NB4 (cell line): Measurements from ENCODE around the gene TPM4.

Source experiments
- DNase-seq: peaks from one replicate; pipeline ENCODE4 v3.0.0; 2010; ENCODE audit warnings: low read depth
- H3K4me3 ChIP-seq: one replicate; pipeline ENCODE4 v1.5.1; 2011; ENCODE audit warnings: mild to moderate bottlenecking, low read depth, low read length, moderate library complexity
- MYC ChIP-seq: IDR thresholded peaks from 2 replicates; pipeline ENCODE4 v1.6.1; 2011; ENCODE audit warnings: low read depth, low read length
- POLR2A ChIP-seq: IDR thresholded peaks from 2 replicates; pipeline ENCODE4 v1.6.1; 2011; ENCODE audit warnings: mild to moderate bottlenecking; ENCODE audit not compliant: insufficient read length; ENCODE audit errors: extremely low read depth
- TF ChIP-seq, protein P1 (sequence below): IDR thresholded peaks from 2 replicates; pipeline ENCODE4 v1.6.1; 2011; ENCODE audit warnings: low read depth, low read length
- TF ChIP-seq, protein P2 (sequence below): IDR thresholded peaks from one replicate; pipeline ENCODE4 v1.5.1; 2012; ENCODE audit warnings: low read depth, low read length

TPM4 gene

GRCh38 chr19:16125737-16126495 lies 49.6 kb downstream of the TPM4 start:
- H3K4me3 ChIP-seq = no peak overlapping the region
- TF ChIP-seq MYC (no peak), POLR2A (no peak)
- TF ChIP-seq, protein P1, sequence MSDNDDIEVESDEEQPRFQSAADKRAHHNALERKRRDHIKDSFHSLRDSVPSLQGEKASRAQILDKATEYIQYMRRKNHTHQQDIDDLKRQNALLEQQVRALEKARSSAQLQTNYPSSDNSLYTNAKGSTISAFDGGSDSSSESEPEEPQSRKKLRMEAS = no peak
- TF ChIP-seq, protein P2, sequence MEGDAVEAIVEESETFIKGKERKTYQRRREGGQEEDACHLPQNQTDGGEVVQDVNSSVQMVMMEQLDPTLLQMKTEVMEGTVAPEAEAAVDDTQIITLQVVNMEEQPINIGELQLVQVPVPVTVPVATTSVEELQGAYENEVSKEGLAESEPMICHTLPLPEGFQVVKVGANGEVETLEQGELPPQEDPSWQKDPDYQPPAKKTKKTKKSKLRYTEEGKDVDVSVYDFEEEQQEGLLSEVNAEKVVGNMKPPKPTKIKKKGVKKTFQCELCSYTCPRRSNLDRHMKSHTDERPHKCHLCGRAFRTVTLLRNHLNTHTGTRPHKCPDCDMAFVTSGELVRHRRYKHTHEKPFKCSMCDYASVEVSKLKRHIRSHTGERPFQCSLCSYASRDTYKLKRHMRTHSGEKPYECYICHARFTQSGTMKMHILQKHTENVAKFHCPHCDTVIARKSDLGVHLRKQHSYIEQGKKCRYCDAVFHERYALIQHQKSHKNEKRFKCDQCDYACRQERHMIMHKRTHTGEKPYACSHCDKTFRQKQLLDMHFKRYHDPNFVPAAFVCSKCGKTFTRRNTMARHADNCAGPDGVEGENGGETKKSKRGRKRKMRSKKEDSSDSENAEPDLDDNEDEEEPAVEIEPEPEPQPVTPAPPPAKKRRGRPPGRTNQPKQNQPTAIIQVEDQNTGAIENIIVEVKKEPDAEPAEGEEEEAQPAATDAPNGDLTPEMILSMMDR = no peak
- no peak for DNase-seq

DNA sequence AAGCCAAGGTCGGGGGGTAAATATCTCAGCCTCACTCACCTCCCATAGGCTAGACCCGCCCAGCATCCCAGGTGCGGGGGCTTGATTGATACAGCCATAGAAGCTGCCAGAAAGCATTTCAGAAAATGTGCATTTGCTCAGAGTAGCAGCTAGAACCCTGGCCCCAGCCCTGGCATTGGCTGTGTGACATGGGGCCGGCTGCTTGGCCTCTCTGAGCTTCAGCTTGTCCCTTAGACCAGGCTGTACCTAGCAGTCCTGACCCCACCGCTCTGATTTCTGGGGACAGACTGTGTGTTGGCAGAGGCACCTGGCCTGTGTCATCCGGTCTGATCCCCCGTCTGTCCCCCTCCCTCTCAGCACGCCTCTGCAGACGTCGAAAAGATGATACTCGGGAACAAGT lies 50.8 kb downstream of the TPM4 start:
- H3K4me3 ChIP-seq = no peak overlapping the region
- no peak for TF ChIP-seq POLR2A
- TF ChIP-seq, protein P1 = no peak
- TF ChIP-seq, protein P2 = no peak
- TF ChIP-seq MYC = no peak
- DNase-seq = no peak

GRCh38 chr19:16127776-16128371 lies 51.6 kb downstream of the TPM4 start:
- DNase-seq = no peak
- TF ChIP-seq, protein P1 = no peak
- TF ChIP-seq POLR2A (no peak), MYC (no peak)
- TF ChIP-seq, protein P2 = no peak
- no peak overlapping the region for H3K4me3 ChIP-seq

DNA sequence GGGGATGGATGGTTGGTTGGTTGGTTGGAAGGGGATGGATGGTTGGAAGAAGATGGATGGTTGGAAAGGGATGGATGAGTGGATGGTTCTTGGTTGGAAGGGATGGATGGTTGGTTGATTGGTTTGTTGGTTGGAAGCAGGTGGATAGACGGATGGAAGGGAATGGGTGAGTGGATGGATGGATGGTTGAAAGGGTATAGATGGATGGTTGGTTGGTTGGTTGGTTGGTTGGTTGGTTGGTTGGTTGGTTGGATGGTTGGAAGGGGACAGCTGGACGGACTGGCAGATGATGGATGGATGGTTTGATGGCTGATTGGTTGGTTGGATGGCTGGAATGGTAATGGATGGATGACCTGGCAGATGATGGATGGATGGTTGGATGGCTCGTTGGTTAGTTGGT lies 55.4 kb downstream of the TPM4 start:
- DNase-seq = no peak
- TF ChIP-seq POLR2A (no peak), MYC (no peak)
- TF ChIP-seq, protein P1 = no peak
- TF ChIP-seq, protein P2 = no peak

DNA sequence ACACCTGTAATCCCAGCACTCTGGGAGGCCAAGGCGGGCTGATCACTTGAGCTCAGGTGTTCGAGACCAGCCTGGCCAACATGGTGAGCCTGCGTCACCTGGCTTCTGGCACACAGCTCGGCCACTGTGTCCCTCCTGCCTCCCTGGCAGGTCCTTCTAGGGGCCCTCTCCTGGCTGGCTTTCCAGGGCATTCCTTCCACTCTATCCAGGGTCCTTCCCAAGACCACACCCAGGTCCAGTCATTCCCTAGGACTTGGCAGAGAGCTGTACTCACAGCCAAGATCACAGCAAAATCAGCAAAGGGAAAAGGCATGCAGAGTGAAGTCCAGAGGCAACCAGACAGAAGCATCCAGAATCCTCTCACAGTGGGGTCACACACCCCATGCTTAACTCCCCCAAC lies 57.5 kb downstream of the TPM4 start:
- H3K4me3 ChIP-seq = no peak overlapping the region
- no peak for DNase-seq
- TF ChIP-seq MYC (no peak), POLR2A (no peak)
- TF ChIP-seq, protein P2 = no peak
- TF ChIP-seq, protein P1 = no peak

More for the DNA sequence above, 55.4 kb downstream of the TPM4 start:
- no peak overlapping the region for H3K4me3 ChIP-seq
